Sigmoid colon (tissue), 7 donors: ENCODE measurements around the gene STXBP2. TPM values are rescaled to one million over a fixed set of nuclear protein-coding genes. Genes with fewer than 3 reads are reported as not detected.

Experiments
- DNase-seq: peaks from one replicate; pipeline ENCODE4 v3.0.0-alpha.2; 2019
- H3K27ac ChIP-seq, 4 donors: fragments of 200-600 bp; sonication (generic); one replicate each; pipeline ENCODE4 v1.5.1; 2016 to 2019; ENCODE audit warnings: mild to moderate bottlenecking in 1 of 4
- H3K27me3 ChIP-seq, 3 donors: fragments of 200-600 bp; sonication (generic); one replicate each; pipeline ENCODE4 v1.5.1; 2019; ENCODE audit warnings: mild to moderate bottlenecking in 1 of 3
- H3K36me3 ChIP-seq, 4 donors: fragments of 200-600 bp; sonication (generic); one replicate each; pipeline ENCODE4 v1.5.1; 2016 to 2019
- H3K4me1 ChIP-seq, 4 donors: fragments of 200-600 bp; sonication (generic); one replicate each; pipeline ENCODE4 v1.5.1; 2017 to 2019
- H3K4me3 ChIP-seq, 4 donors: fragments of 200-600 bp; sonication (generic); one replicate each; pipeline ENCODE4 v1.5.1; 2017 to 2019; ENCODE audit warnings: mild to moderate bottlenecking in 2 of 4, moderate library complexity in 1 of 4
- H3K9me3 ChIP-seq, 4 donors: fragments of 200-600 bp in 3 of 4; sonication (generic) in 3 of 4; one replicate each; pipeline versions ENCODE4 v1.5.1 to v1.6.1; 2013 to 2019
- CTCF ChIP-seq, 4 experiments: fragments of 450-650 bp in 3 of 4; fragments of 200-600 bp in 1 of 4; IDR thresholded peaks; one replicate each; pipeline ENCODE4 v1.5.1; 2016 to 2019; ENCODE audit warnings: antibody characterized with exemption in 4 of 4, mild to moderate bottlenecking in 3 of 4, moderate library complexity in 2 of 4
- EP300 ChIP-seq, 4 donors: sonication (generic); formaldehyde crosslinking; IDR thresholded peaks; one replicate each; pipeline ENCODE4 v1.6.1; 2017; ENCODE audit warnings: antibody characterized with exemption in 4 of 4
- POLR2A ChIP-seq, 2 donors: fragments of 450-650 bp; IDR thresholded peaks; one replicate each; pipeline ENCODE4 v1.6.1; 2016; ENCODE audit warnings: antibody characterized with exemption in 2 of 2, mild to moderate bottlenecking in 2 of 2, moderate library complexity in 2 of 2
- POLR2AphosphoS5 ChIP-seq, 4 donors: sonication (generic); formaldehyde crosslinking; IDR thresholded peaks; one replicate each; pipeline ENCODE4 v1.6.1; 2017; ENCODE audit warnings: antibody characterized with exemption in 4 of 4
- WGBS, 2 donors: extraction: QIAGEN DNeasy Blood & Tissue Kit; methylation state at CpG; one replicate each; pipeline ENCODE4 v1.1.7; 2013; 5-methylcytosine and 5-hydroxymethylcytosine counted together
- intact Hi-C: fragments of 100-400 bp; cut with DNase I; formaldehyde crosslinking; loops from one replicate; pipeline ENCODE4 v1.15.1; 2023
- polyA plus RNA-seq, 3 donors: library from polyadenylated mRNA; stranded (reverse); fragments of 200-250 nt; gene quantifications; one replicate each; pipeline ENCODE4 v1.2.3, GENCODE V29; 2013
- total RNA-seq, 4 donors: library from RNA; depleted of rRNA; stranded (reverse); fragments of >200 nt; gene quantifications; one replicate each; pipeline ENCODE4 v1.1.0, GENCODE V29; 2016
- donor health status: healthy with polysubstance abuse.
- donor health status: Bipolar disorder and iron deficiency.
- donor health status: healthy.

STXBP2 gene
- total and polyA plus RNA-seq, 7 donors: 5.9 to 163 (median 9.3) TPM

GRCh38 chr19:7631577-7631976 is 5.3 kb upstream of the STXBP2 start:
- intact Hi-C loops: no loop called here

GRCh38 chr19:7632340-7633203 is 4.3 kb upstream of the STXBP2 start:
- no peak for TF ChIP-seq EP300 (IDR thresholded peaks at IDR 0.05)
- TF ChIP-seq CTCF (IDR thresholded peaks at IDR 0.05): no peak
- TF ChIP-seq POLR2AphosphoS5 (IDR thresholded peaks at IDR 0.05): no peak
- TF ChIP-seq POLR2A (IDR thresholded peaks at IDR 0.05): no peak
- H3K4me3 ChIP-seq: no peak overlapping the region
- peaks cover 0 to 20% (median 19%) of the 10 kb centered on the region in 3 donors for H3K27me3 ChIP-seq
- peaks cover 0 to 36% (median 28%) of the 10 kb centered on the region in 4 donors for H3K4me1 ChIP-seq
- H3K9me3 ChIP-seq: no peaks in the 10 kb centered on the region
- no peak overlapping the region for H3K27ac ChIP-seq
- intact Hi-C loops: no loop called here
- DNase-seq: no peak
- peaks cover 0 to 10% (median 0%) of the 10 kb centered on the region in 4 donors for H3K36me3 ChIP-seq
- WGBS, 2 donors: 93 to 94% methylated on average over 40 of the region's 40 CpGs

More at GRCh38 chr19:7631577-7631976, 5.3 kb upstream of the STXBP2 start:
- WGBS, 2 donors: 91 to 93% methylated on average over 12 of the region's 12 CpGs
- DNase-seq: no peak
- H3K27me3 ChIP-seq: peaks cover 0 to 11% (median 9%) of the 10 kb centered on the region in 3 donors
- H3K36me3 ChIP-seq: peaks cover 0 to 14% (median 0%) of the 10 kb centered on the region in 4 donors
- H3K4me1 ChIP-seq: peaks cover 0 to 38% (median 33%) of the 10 kb centered on the region in 4 donors
- no peaks in the 10 kb centered on the region for H3K9me3 ChIP-seq
- no peak overlapping the region for H3K4me3 ChIP-seq
- TF ChIP-seq CTCF (IDR thresholded peaks at IDR 0.05) (no peak), EP300 (IDR thresholded peaks at IDR 0.05) (no peak), POLR2A (IDR thresholded peaks at IDR 0.05) (no peak), POLR2AphosphoS5 (IDR thresholded peaks at IDR 0.05) (no peak)
- no peak overlapping the region for H3K27ac ChIP-seq

GRCh38 chr19:7633698-7634097 is 3.2 kb upstream of the STXBP2 start, which contains the start of gene PCP2:
Gene PCP2, minus strand, starts transcription at chr19:7633719. Its CDS starts 262 bp downstream, at chr19:7633457.
- peaks cover 0 to 10% (median 0%) of the 10 kb centered on the region in 4 donors for H3K36me3 ChIP-seq
- DNase-seq: no peak
- WGBS, 2 donors: 12 to 45% methylated on average over 1 to 2 of the region's 2 CpGs
- intact Hi-C loops: no loop called here
- peaks cover 0 to 32% (median 31%) of the 10 kb centered on the region in 3 donors for H3K27me3 ChIP-seq
- no peak within 1 kb of the TSS for H3K4me3 ChIP-seq
- no peaks in the 10 kb centered on the region for H3K9me3 ChIP-seq
- no peak within 1 kb of the TSS for H3K27ac ChIP-seq
- H3K4me1 ChIP-seq: peaks cover 0 to 25% (median 17%) of the 10 kb centered on the region in 4 donors
- TF ChIP-seq POLR2A (IDR thresholded peaks at IDR 0.05) (no peak), EP300 (IDR thresholded peaks at IDR 0.05) (no peak), POLR2AphosphoS5 (IDR thresholded peaks at IDR 0.05) (no peak), CTCF (IDR thresholded peaks at IDR 0.05) (no peak)

- Histone ChIP-seq H3K4me1 (peaks cover 0 to 12% (median 7%) of the 10 kb centered on the region in 4 donors), H3K9me3 (no peaks in the 10 kb centered on the region), H3K36me3 (peaks cover 0 to 10% (median 0%) of the 10 kb centered on the region in 4 donors), H3K4me3 (no peak overlapping the region), H3K27me3 (peaks cover 0 to 41% (median 41%) of the 10 kb centered on the region in 3 donors), H3K27ac (no peak overlapping the region)
- DNase-seq: no peak
- intact Hi-C loops: no loop called here
- 59 to 70% methylated on average over 6 of the region's 6 CpGs for WGBS, 2 donors
- TF ChIP-seq CTCF (IDR thresholded peaks at IDR 0.05): no peak
- TF ChIP-seq POLR2AphosphoS5 (IDR thresholded peaks at IDR 0.05): no peak
- TF ChIP-seq POLR2A (IDR thresholded peaks at IDR 0.05): no peak
- no peak for TF ChIP-seq EP300 (IDR thresholded peaks at IDR 0.05)
These were observed 1.2 kb upstream of the STXBP2 start for GRCh38 chr19:7635670-7636069.
